Sigmoid colon (tissue), 7 donors: ENCODE measurements around the gene SAC3D1. TPM values are rescaled to one million over a fixed set of nuclear protein-coding genes. Genes with fewer than 3 reads are reported as not detected.

Experiments
- DNase-seq: peaks from one replicate; pipeline ENCODE4 v3.0.0-alpha.2; 2019
- H3K27ac ChIP-seq, 4 donors: fragments of 200-600 bp; sonication (generic); one replicate each; pipeline ENCODE4 v1.5.1; 2016 to 2019; ENCODE audit warnings: mild to moderate bottlenecking in 1 of 4
- H3K27me3 ChIP-seq, 3 donors: fragments of 200-600 bp; sonication (generic); one replicate each; pipeline ENCODE4 v1.5.1; 2019; ENCODE audit warnings: mild to moderate bottlenecking in 1 of 3
- H3K36me3 ChIP-seq, 4 donors: fragments of 200-600 bp; sonication (generic); one replicate each; pipeline ENCODE4 v1.5.1; 2016 to 2019
- H3K4me1 ChIP-seq, 4 donors: fragments of 200-600 bp; sonication (generic); one replicate each; pipeline ENCODE4 v1.5.1; 2017 to 2019
- H3K4me3 ChIP-seq, 4 donors: fragments of 200-600 bp; sonication (generic); one replicate each; pipeline ENCODE4 v1.5.1; 2017 to 2019; ENCODE audit warnings: mild to moderate bottlenecking in 2 of 4, moderate library complexity in 1 of 4
- H3K9me3 ChIP-seq, 4 donors: fragments of 200-600 bp in 3 of 4; sonication (generic) in 3 of 4; one replicate each; pipeline versions ENCODE4 v1.5.1 to v1.6.1; 2013 to 2019
- CTCF ChIP-seq, 4 experiments: fragments of 450-650 bp in 3 of 4; fragments of 200-600 bp in 1 of 4; IDR thresholded peaks; one replicate each; pipeline ENCODE4 v1.5.1; 2016 to 2019; ENCODE audit warnings: antibody characterized with exemption in 4 of 4, mild to moderate bottlenecking in 3 of 4, moderate library complexity in 2 of 4
- EP300 ChIP-seq, 4 donors: sonication (generic); formaldehyde crosslinking; IDR thresholded peaks; one replicate each; pipeline ENCODE4 v1.6.1; 2017; ENCODE audit warnings: antibody characterized with exemption in 4 of 4
- POLR2A ChIP-seq, 2 donors: fragments of 450-650 bp; IDR thresholded peaks; one replicate each; pipeline ENCODE4 v1.6.1; 2016; ENCODE audit warnings: antibody characterized with exemption in 2 of 2, mild to moderate bottlenecking in 2 of 2, moderate library complexity in 2 of 2
- POLR2AphosphoS5 ChIP-seq, 4 donors: sonication (generic); formaldehyde crosslinking; IDR thresholded peaks; one replicate each; pipeline ENCODE4 v1.6.1; 2017; ENCODE audit warnings: antibody characterized with exemption in 4 of 4
- WGBS, 2 donors: extraction: QIAGEN DNeasy Blood & Tissue Kit; methylation state at CpG; one replicate each; pipeline ENCODE4 v1.1.7; 2013; 5-methylcytosine and 5-hydroxymethylcytosine counted together
- intact Hi-C: fragments of 100-400 bp; cut with DNase I; formaldehyde crosslinking; loops from one replicate; pipeline ENCODE4 v1.15.1; 2023
- polyA plus RNA-seq, 3 donors: library from polyadenylated mRNA; stranded (reverse); fragments of 200-250 nt; gene quantifications; one replicate each; pipeline ENCODE4 v1.2.3, GENCODE V29; 2013
- total RNA-seq, 4 donors: library from RNA; depleted of rRNA; stranded (reverse); fragments of >200 nt; gene quantifications; one replicate each; pipeline ENCODE4 v1.1.0, GENCODE V29; 2016
- donor health status: healthy with polysubstance abuse.
- donor health status: Bipolar disorder and iron deficiency.
- donor health status: healthy.

The SAC3D1 gene
- total and polyA plus RNA-seq, 7 donors, result 9.1 to 20.3 (median 13.0) TPM

DNA sequence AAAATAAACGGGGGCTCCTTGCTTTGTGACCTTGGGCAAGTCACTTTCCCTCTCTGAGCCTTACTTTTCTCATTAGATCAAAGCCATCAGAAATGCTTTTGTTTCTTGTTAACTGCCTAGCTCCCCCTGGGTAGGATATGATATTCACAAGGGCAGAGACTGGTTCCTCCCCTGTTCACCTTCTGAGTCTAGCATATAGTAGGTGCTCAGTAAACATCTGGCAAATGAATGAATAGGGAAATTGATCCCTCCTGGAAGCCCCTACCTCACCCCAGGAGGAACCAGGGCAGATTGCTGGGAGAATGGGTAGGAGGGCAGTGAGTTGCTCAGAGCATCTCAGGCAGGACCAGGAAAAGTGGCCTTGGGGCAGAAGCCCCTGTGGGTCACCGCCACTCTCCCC lies 6.6 kb upstream of the SAC3D1 start:
- Histone ChIP-seq H3K27ac (no peak overlapping the region), H3K9me3 (no peaks in the 10 kb centered on the region), H3K4me3 (no peak overlapping the region), H3K4me1 (peaks cover 0 to 4% (median 0%) of the 10 kb centered on the region in 4 donors), H3K27me3 (no peaks in the 10 kb centered on the region), H3K36me3 (peaks cover 31 to 83% (median 53%) of the 10 kb centered on the region in 4 donors)
- no peak for DNase-seq
- intact Hi-C loops, result no loop called here
- WGBS, 2 donors, result 86 to 92% methylated on average over 2 of the region's 2 CpGs
- TF ChIP-seq EP300 (IDR thresholded peaks at IDR 0.05) (no peak), CTCF (IDR thresholded peaks at IDR 0.05) (no peak), POLR2AphosphoS5 (IDR thresholded peaks at IDR 0.05) (no peak), POLR2A (IDR thresholded peaks at IDR 0.05) (no peak)

DNA sequence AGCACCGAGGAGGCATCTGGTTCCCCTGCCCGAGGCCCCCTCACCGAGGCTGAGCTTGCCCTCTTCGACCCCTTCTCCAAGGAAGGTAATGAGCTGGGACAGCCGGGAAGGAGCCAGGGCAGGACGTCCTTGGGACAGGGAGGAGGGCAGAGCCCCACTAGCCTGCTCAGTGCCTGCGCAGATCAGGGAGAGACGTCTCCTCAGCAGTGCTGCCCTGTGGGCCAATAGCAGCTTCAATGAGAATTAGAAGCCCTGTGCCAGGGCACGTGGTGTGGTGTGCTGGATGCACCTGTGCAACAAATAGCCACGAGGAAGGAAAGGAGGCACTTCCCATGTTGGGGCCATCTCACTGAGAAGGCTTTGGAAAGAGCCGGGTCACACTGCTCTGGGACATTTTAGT lies 5.4 kb upstream of the SAC3D1 start:
- Histone ChIP-seq H3K27me3 (no peaks in the 10 kb centered on the region), H3K27ac (no peak overlapping the region), H3K9me3 (no peaks in the 10 kb centered on the region), H3K4me1 (peaks cover 0 to 7% (median 5%) of the 10 kb centered on the region in 4 donors), H3K4me3 (no peak overlapping the region), H3K36me3 (peaks cover 34 to 88% (median 55%) of the 10 kb centered on the region in 4 donors)
- no peak for TF ChIP-seq EP300 (IDR thresholded peaks at IDR 0.05)
- no peak for TF ChIP-seq CTCF (IDR thresholded peaks at IDR 0.05)
- TF ChIP-seq POLR2AphosphoS5 (IDR thresholded peaks at IDR 0.05), result no peak
- no peak for TF ChIP-seq POLR2A (IDR thresholded peaks at IDR 0.05)
- intact Hi-C loops, result no loop called here
- DNase-seq, result no peak
- WGBS, 2 donors, result 87 to 90% methylated on average over 11 of the region's 11 CpGs

DNA sequence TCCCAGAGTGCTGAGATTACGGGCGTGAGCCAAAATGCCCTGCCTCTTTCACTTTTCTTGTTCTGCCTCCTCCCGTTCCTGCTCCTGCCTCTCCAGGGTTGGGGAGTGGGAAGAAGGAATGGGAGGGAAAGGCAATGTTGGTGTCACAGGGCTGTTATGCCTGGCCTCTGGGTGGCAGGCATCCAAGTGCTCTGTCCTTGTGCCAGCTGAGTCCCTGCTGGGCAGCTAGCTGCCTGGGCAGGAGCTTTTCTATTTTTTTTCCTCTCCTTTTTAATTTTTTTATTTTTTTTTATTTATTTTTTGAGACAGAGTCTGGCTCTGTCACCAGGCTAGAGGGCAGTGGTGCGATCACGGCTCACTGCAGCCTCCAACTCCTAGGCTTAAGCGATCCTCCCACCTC lies 4.1 kb upstream of the SAC3D1 start:
- Histone ChIP-seq H3K9me3 (no peaks in the 10 kb centered on the region), H3K27me3 (no peaks in the 10 kb centered on the region), H3K36me3 (peaks cover 34 to 79% (median 48%) of the 10 kb centered on the region in 4 donors), H3K4me3 (no peak overlapping the region), H3K4me1 (peaks cover 0 to 12% (median 10%) of the 10 kb centered on the region in 4 donors), H3K27ac (no peak overlapping the region)
- 61 to 85% methylated on average over 6 of the region's 6 CpGs for WGBS, 2 donors
- TF ChIP-seq CTCF (IDR thresholded peaks at IDR 0.05) (no peak), POLR2A (IDR thresholded peaks at IDR 0.05) (no peak), EP300 (IDR thresholded peaks at IDR 0.05) (no peak), POLR2AphosphoS5 (IDR thresholded peaks at IDR 0.05) (no peak)
- no peak for DNase-seq
- intact Hi-C loops, result no loop called here

GRCh38 chr11:65040520-65040846 lies 527 bp upstream of the SAC3D1 start:
- no peaks in the 10 kb centered on the region for H3K9me3 ChIP-seq
- intact Hi-C loops, result loop anchor here (1.0 kb wide), 1 partner anchor 13 kb away; the partner anchor contains the start of gene SNX15

More at GRCh38 chr11:65040520-65040846, 527 bp upstream of the SAC3D1 start:
- DNase-seq, result no peak
- TF ChIP-seq EP300 (IDR thresholded peaks at IDR 0.05), result no peak
- TF ChIP-seq CTCF (IDR thresholded peaks at IDR 0.05), result no peak
- no peak for TF ChIP-seq POLR2A (IDR thresholded peaks at IDR 0.05)
- TF ChIP-seq POLR2AphosphoS5 (IDR thresholded peaks at IDR 0.05), result no peak
- Histone ChIP-seq H3K36me3 (peaks cover 13 to 58% (median 23%) of the 10 kb centered on the region in 4 donors), H3K27ac (peak overlapping the region; percentile 83 to 93 (median 91)), H3K4me3 (peak overlapping the region; percentile 50 to 76 (median 65)), H3K4me1 (peaks cover 0 to 20% (median 17%) of the 10 kb centered on the region in 4 donors), H3K27me3 (no peaks in the 10 kb centered on the region)
- 4 to 20% methylated on average over 7 of the region's 7 CpGs for WGBS, 2 donors
